HepG2 (cell line): Measurements from ENCODE around the gene PTGR3. TPM values are rescaled to one million over a fixed set of nuclear protein-coding genes. Genes with fewer than 3 reads are reported as not detected.

Experiments
- ATAC-seq: fragments of 200-7000 bp; cut with Tn5 transposase; 3 replicates; pipeline ENCODE4 v1.9.1; 2020; ENCODE audit warnings: mild to moderate bottlenecking, moderate library complexity
- BruUV-seq: library from RNA; stranded (reverse); fragments of 400-500 nt; replicated peaks from 2 replicates; lab custom pipeline; 2021; lab: Mats Ljungman, UMichigan
- CTCF ChIA-PET: fragments of 300-600 bp; formaldehyde crosslinking; extraction: SDS; loops from one replicate; lab custom pipeline; 2021; ENCODE audit warnings: low total read pairs, inconsistent platforms, low intra/inter-chr PET ratio; lab: Yijun Ruan, JAX
- POLR2A ChIA-PET: fragments of 350-600 bp; sonication (Branson Sonifier 250); formaldehyde crosslinking; loops from one replicate; lab custom pipeline; 2020; ENCODE audit warnings: antibody characterized with exemption, inconsistent platforms; lab: Yijun Ruan, JAX
- DNase-seq: peaks from one replicate; pipeline ENCODE4 v3.0.0-alpha.2; 2015; ENCODE audit warnings: low spot score
- FAIRE-seq: peaks from 3 replicates; lab custom pipeline; 2011; peaks lifted over from hg19 to GRCh38; lab: Jason Lieb, UNC
- H2AFZ ChIP-seq: one replicate; pipeline ENCODE4 v1.6.1; 2011; ENCODE audit warnings: low read length, inconsistent platforms
- H3K27ac ChIP-seq: fragments of 300-600 bp; 3 replicates; pipeline ENCODE4 v1.8.0; 2011; ENCODE audit warnings: mixed run types, mild to moderate bottlenecking, mixed read lengths, low read length, inconsistent platforms; ENCODE audit not compliant: insufficient read depth; ENCODE audit errors: extremely low read length
- H3K27me3 ChIP-seq, 2 experiments: fragments of 200-600 bp in 1 of 2; 2 replicates in 1 of 2; 3 replicates in 1 of 2; pipeline versions ENCODE4 v1.6.0 to v1.8.0; 2011; ENCODE audit warnings: low read length in 2 of 2, mild to moderate bottlenecking in 2 of 2, moderate library complexity in 2 of 2, inconsistent platforms in 1 of 2; ENCODE audit not compliant: insufficient read depth in 2 of 2, control insufficient read depth in 1 of 2
- H3K36me3 ChIP-seq, 2 experiments: fragments of 200-600 bp in 1 of 2; replicated peaks in 1 of 2; 2 replicates in 1 of 2; 3 replicates in 1 of 2; pipeline versions ENCODE4 v1.5.1 to v1.8.0; 2011; ENCODE audit warnings: low read length in 2 of 2, inconsistent platforms in 1 of 2; ENCODE audit not compliant: insufficient read depth in 2 of 2, control insufficient read depth in 1 of 2
- H3K4me1 ChIP-seq: 2 replicates; pipeline ENCODE4 v1.5.1; 2012; ENCODE audit warnings: low read length, inconsistent platforms; ENCODE audit not compliant: insufficient read depth
- H3K4me2 ChIP-seq: 2 replicates; pipeline ENCODE4 v1.6.0; 2011; ENCODE audit warnings: low read depth, low read length, inconsistent platforms
- H3K4me3 ChIP-seq, 3 experiments: fragments of 200-600 bp in 1 of 3; sonication (generic), shearing (Covaris generic) in 1 of 3; replicated peaks in 1 of 3; 2 replicates each; pipeline ENCODE4 v1.5.1; 2011 to 2016; ENCODE audit warnings: low read length in 3 of 3, inconsistent platforms in 2 of 3, low read depth in 2 of 3, mild to moderate bottlenecking in 2 of 3, control low read depth in 1 of 3, mixed read lengths in 1 of 3; ENCODE audit not compliant: insufficient read depth in 1 of 3
- H3K79me2 ChIP-seq: one replicate; pipeline ENCODE4 v1.6.1; 2011; ENCODE audit warnings: low read length, inconsistent platforms; ENCODE audit not compliant: insufficient read depth
- H3K9ac ChIP-seq: 2 replicates; pipeline ENCODE4 v1.6.0; 2011; ENCODE audit warnings: mild to moderate bottlenecking, low read depth, low read length, inconsistent platforms; ENCODE audit not compliant: insufficient read depth
- H3K9me3 ChIP-seq: 2 replicates; pipeline ENCODE4 v1.5.1; 2012; ENCODE audit warnings: mild to moderate bottlenecking, low read length
- H4K20me1 ChIP-seq: 2 replicates; pipeline ENCODE4 v1.6.0; 2011; ENCODE audit warnings: inconsistent platforms, mild to moderate bottlenecking, low read length, moderate library complexity; ENCODE audit not compliant: insufficient read depth
- BCL3 ChIP-seq: sonication (generic); formaldehyde crosslinking; IDR thresholded peaks from 2 replicates; pipeline ENCODE4 v1.5.1; 2020; ENCODE audit warnings: mild to moderate bottlenecking, missing genetic modification reagents, moderate library complexity
- HNRNPUL1 ChIP-seq: fragments of 200-400 bp; formaldehyde crosslinking; IDR thresholded peaks from 2 replicates; pipeline ENCODE4 v1.6.1; 2017; ENCODE audit warnings: low read depth, mild to moderate bottlenecking, low read length, moderate library complexity
- IKZF4 ChIP-seq: sonication (generic); formaldehyde crosslinking; IDR thresholded peaks from 2 replicates; pipeline ENCODE4 v1.5.1; 2020; ENCODE audit warnings: borderline replicate concordance, mild to moderate bottlenecking, low read depth, missing genetic modification reagents; ENCODE audit errors: not compliant biosample characterization
- MTF2 ChIP-seq: sonication (generic); formaldehyde crosslinking; IDR thresholded peaks from 2 replicates; pipeline ENCODE4 v1.5.0; 2020; ENCODE audit warnings: missing genetic modification reagents, borderline replicate concordance
- TCF12 ChIP-seq, 2 experiments: fragments of 450-650 bp in 1 of 2; sonication (generic) in 1 of 2; formaldehyde crosslinking in 1 of 2; IDR thresholded peaks; 2 replicates each; pipeline versions ENCODE4 v1.6.1 to v1.8.0; 2017 to 2022; ENCODE audit warnings: antibody characterized with exemption in 1 of 2, mild to moderate bottlenecking in 1 of 2, missing genetic modification reagents in 1 of 2, moderate library complexity in 1 of 2
- TFDP2 ChIP-seq: sonication (generic); formaldehyde crosslinking; IDR thresholded peaks from 2 replicates; pipeline ENCODE4 v1.4.0; 2020; ENCODE audit warnings: missing genetic modification reagents
- ZBTB1 ChIP-seq: sonication (generic); formaldehyde crosslinking; IDR thresholded peaks from 2 replicates; pipeline ENCODE4 v1.4.0; 2020; ENCODE audit warnings: missing genetic modification reagents, borderline replicate concordance
- ZNF251 ChIP-seq: sonication (generic); formaldehyde crosslinking; IDR thresholded peaks from 2 replicates; pipeline ENCODE4 v1.9.0; 2021; ENCODE audit warnings: mild to moderate bottlenecking, missing genetic modification reagents
- ZNF557 ChIP-seq: sonication (generic); formaldehyde crosslinking; IDR thresholded peaks from 2 replicates; pipeline ENCODE4 v1.4.0; 2020; ENCODE audit warnings: missing genetic modification reagents
- ZNF678 ChIP-seq: sonication (generic); formaldehyde crosslinking; IDR thresholded peaks from 2 replicates; pipeline ENCODE4 v1.4.0; 2020; ENCODE audit warnings: mild to moderate bottlenecking, missing genetic modification reagents
- ZNF720 ChIP-seq: sonication (generic); formaldehyde crosslinking; IDR thresholded peaks from 2 replicates; pipeline ENCODE4 v1.4.0; 2020; ENCODE audit warnings: missing genetic modification reagents
- ZNF724P ChIP-seq: sonication (generic); formaldehyde crosslinking; IDR thresholded peaks from 2 replicates; pipeline ENCODE4 v1.8.0; 2022; ENCODE audit warnings: missing genetic modification reagents, borderline replicate concordance
- ZSCAN12 ChIP-seq: sonication (generic); formaldehyde crosslinking; IDR thresholded peaks from 2 replicates; pipeline ENCODE4 v1.9.0; 2021; ENCODE audit warnings: mild to moderate bottlenecking, missing genetic modification reagents
- WGBS: methylation state at CpG from one replicate; pipeline ENCODE4 v1.1.6; 2017; ENCODE audit warnings: low lambda C conversion rate; 5-methylcytosine and 5-hydroxymethylcytosine counted together
- in situ Hi-C: cut with HindIII; loops from 2 replicates; pipeline ENCODE4 v1.10.0; 2017; ENCODE audit warnings: low pct_unique_long_range_greater_than_20kb; ENCODE audit not compliant: extremely low pct_ligation_motif_present
- intact Hi-C: fragments of 100-400 bp; cut with micrococcal nuclease; formaldehyde crosslinking; loops from one replicate; pipeline ENCODE4 v1.10.0; 2022; ENCODE audit not compliant: unreplicated experiment
- polyA plus RNA-seq, 8 experiments: library from polyadenylated mRNA; depleted of rRNA in 3 of 8; stranded (reverse) in 7 of 8; unstranded in 1 of 8; fragments of >200 nt; fragmentation: Illumina TruSeq in 4 of 8; extraction: Trizol in 4 of 8; gene quantifications; 2 replicates each; pipeline versions ENCODE4 v1.2.1 to v1.2.3, GENCODE V29; 2011 to 2016; ENCODE audit warnings: low read depth in 4 of 8, missing spikeins in 1 of 8, mixed read lengths in 1 of 8; ENCODE audit not compliant: insufficient read depth in 1 of 8
- total RNA-seq, 5 experiments: library from RNA; depleted of rRNA; stranded (reverse); fragments of >200 nt; fragmentation: Illumina TruSeq; extraction: Trizol; gene quantifications; 2 replicates each; pipeline ENCODE4 v1.2.3, GENCODE V29; 2016; ENCODE audit warnings: low read depth in 1 of 5

The PTGR3 gene
- total and polyA plus RNA-seq, 2 of the 13 experiments (the other 11 are each of a cell fraction or from before 2014, with no cell fraction given) = 11.5 to 25.3 TPM

- Histone ChIP-seq H3K79me2 (peaks cover 25% of the 10 kb centered on the region), H3K9me3 (no peaks in the 10 kb centered on the region), H3K27me3 (no peaks in the 10 kb centered on the region; a peak in 1 of 5 replicates), H2AFZ (no peak overlapping the region), H3K36me3 (no peaks in the 10 kb centered on the region), H3K4me3 (no peak overlapping the region; a peak in 1 of 6 replicates), H3K9ac (no peak overlapping the region), H3K4me2 (peak overlapping the region; percentile 39; the same call in 1 of the 2 replicates), H4K20me1 (no peaks in the 10 kb centered on the region), H3K27ac (no peak overlapping the region), H3K4me1 (peaks cover 70% of the 10 kb centered on the region)
- intact Hi-C loops (loop anchor here (5.0 kb wide), 2 partner anchors 78 to 617 kb away; partner anchors contain the start of gene ZNF407), in situ Hi-C loops (loop anchor here (25.0 kb wide), 1 partner anchor 927 kb away; the partner anchor contains the start of gene CYB5A)
- 92% methylated on average over 5 of the region's 5 CpGs for WGBS
- ATAC-seq (no peak), DNase-seq (no peak), FAIRE-seq (no peak)
- no TSS peak for BruUV-seq
- CTCF ChIA-PET = no interaction called here
- POLR2A ChIA-PET = no interaction called here
- TF ChIP-seq ZNF724P (CRISPR knock-in tag) = no peak
- no peak for TF ChIP-seq HNRNPUL1
- no peak for TF ChIP-seq MTF2 (CRISPR knock-in tag)
- TF ChIP-seq ZNF251 (CRISPR knock-in tag) = no peak
- TF ChIP-seq ZSCAN12 (CRISPR knock-in tag) = no peak
- TF ChIP-seq ZNF678 (CRISPR knock-in tag) = no peak
- no peak for TF ChIP-seq ZNF557 (CRISPR knock-in tag)
- no peak for TF ChIP-seq IKZF4 (CRISPR knock-in tag)
- TF ChIP-seq BCL3 (CRISPR knock-in tag) = no peak
- no peak for TF ChIP-seq ZBTB1
- no peak for TF ChIP-seq ZNF720 (CRISPR knock-in tag)
- TF ChIP-seq TCF12 (IDR thresholded peaks at IDR 0.05) = no peak
- no peak for TF ChIP-seq TCF12 (CRISPR knock-in tag; IDR thresholded peaks at IDR 0.05)
- no peak for TF ChIP-seq TFDP2 (CRISPR knock-in tag)
Observed at GRCh38 chr18:75214332-75214690, 5.4 kb upstream of the PTGR3 start.
